WTC11 (cell line): ENCODE results near the gene IDE. TPM values are rescaled to one million over a fixed set of nuclear protein-coding genes. Genes with fewer than 3 reads are reported as not detected.
"Not testable (repeated sequence)": the region's sequence is repeated elsewhere in the genome, so short reads cannot be mapped to it uniquely, and the experiment has no call there.

Experiments
- ATAC-seq: fragments of 200-7000 bp; cut with Tn5 transposase; 2 replicates; pipeline ENCODE4 v1.10.0; 2021; ENCODE audit warnings: mild to moderate bottlenecking, moderate library complexity
- CTCF ChIA-PET: fragments of 300-600 bp; sonication (Branson Sonifier 250); formaldehyde crosslinking; loops from one replicate; lab custom pipeline; 2021; ENCODE audit warnings: antibody characterized with exemption; lab: Charles Lee
- POLR2A ChIA-PET: fragments of 350-600 bp; sonication (Branson Sonifier 250); formaldehyde crosslinking; loops from one replicate; lab custom pipeline; 2021; ENCODE audit warnings: antibody characterized with exemption; lab: Charles Lee
- DNase-seq: peaks from one replicate; pipeline ENCODE4 v3.0.0; 2021; ENCODE audit warnings: low spot score
- H3K27ac Mint-ChIP-seq: 2 replicates; pipeline ENCODE4 v1.8.0; 2021; ENCODE audit warnings: mixed read lengths
- H3K27me3 Mint-ChIP-seq: 2 replicates; pipeline ENCODE4 v1.8.0; 2021; ENCODE audit warnings: low read depth, mild to moderate bottlenecking, moderate library complexity, mixed read lengths
- H3K36me3 Mint-ChIP-seq: 2 replicates; pipeline ENCODE4 v1.8.0; 2021; ENCODE audit warnings: mixed read lengths
- H3K4me1 Mint-ChIP-seq: 2 replicates; pipeline ENCODE4 v1.8.0; 2022; ENCODE audit warnings: mixed read lengths
- H3K4me3 Mint-ChIP-seq: 2 replicates; pipeline ENCODE4 v1.8.0; 2021; ENCODE audit warnings: mild to moderate bottlenecking, moderate library complexity, mixed read lengths
- H3K9me3 Mint-ChIP-seq: 2 replicates; pipeline ENCODE4 v1.8.0; 2021; ENCODE audit warnings: mixed read lengths
- EMX1 ChIP-seq: fragments of 250-450 bp; sonication (Bioruptor Pico); IDR thresholded peaks from 2 replicates; pipeline ENCODE4 v1.8.0; 2021; ENCODE audit warnings: mild to moderate bottlenecking
- ETV6 ChIP-seq: sonication (generic); formaldehyde crosslinking; IDR thresholded peaks from 2 replicates; pipeline ENCODE4 v1.8.1; 2022; ENCODE audit warnings: mild to moderate bottlenecking, missing genetic modification reagents
- HMGA2 ChIP-seq: fragments of 250-450 bp; sonication (Bioruptor Pico); IDR thresholded peaks from 2 replicates; pipeline ENCODE4 v1.4.0; 2021; ENCODE audit warnings: mild to moderate bottlenecking, moderate library complexity
- NFYB ChIP-seq: sonication (generic); formaldehyde crosslinking; conservative IDR thresholded peaks from 2 replicates; pipeline ENCODE4 v1.8.0; 2022; ENCODE audit warnings: low read depth, missing genetic modification reagents
- OVOL2 ChIP-seq: fragments of 250-450 bp; sonication (Bioruptor Pico); IDR thresholded peaks from 2 replicates; pipeline ENCODE4 v1.9.0; 2021; ENCODE audit warnings: mild to moderate bottlenecking, borderline replicate concordance
- PRDM15 ChIP-seq: sonication (generic); formaldehyde crosslinking; IDR thresholded peaks from 2 replicates; pipeline ENCODE4 v1.8.0; 2022; ENCODE audit warnings: missing genetic modification reagents
- PRRX2 ChIP-seq: fragments of 250-450 bp; sonication (Bioruptor Pico); IDR thresholded peaks from 2 replicates; pipeline ENCODE4 v1.8.0; 2021; ENCODE audit warnings: mild to moderate bottlenecking
- TCF7 ChIP-seq: sonication (generic); formaldehyde crosslinking; IDR thresholded peaks from 2 replicates; pipeline ENCODE4 v1.8.0; 2022; ENCODE audit warnings: mild to moderate bottlenecking, low read depth, missing genetic modification reagents, moderate library complexity
- ZNF219 ChIP-seq: sonication (generic); formaldehyde crosslinking; IDR thresholded peaks from 2 replicates; pipeline ENCODE4 v1.8.0; 2023; ENCODE audit warnings: missing genetic modification reagents, mild to moderate bottlenecking, borderline replicate concordance
- ZNF416 ChIP-seq: fragments of 250-450 bp; sonication (Bioruptor Pico); IDR thresholded peaks from 2 replicates; pipeline ENCODE4 v1.9.0; 2021; ENCODE audit warnings: mild to moderate bottlenecking, inconsistent platforms
- total RNA-seq: library from RNA; stranded (reverse); gene quantifications from 3 replicates; pipeline ENCODE4 v1.2.3, GENCODE V29; 2021
- TF ChIP-seq, protein P1 (sequence below): sonication (generic); formaldehyde crosslinking; IDR thresholded peaks from 2 replicates; pipeline ENCODE4 v1.8.1; 2023; ENCODE audit warnings: mild to moderate bottlenecking, missing genetic modification reagents, moderate library complexity
- TF ChIP-seq, protein P2 (sequence below): sonication (generic); formaldehyde crosslinking; IDR thresholded peaks from 2 replicates; pipeline ENCODE4 v1.8.0; 2023; ENCODE audit warnings: missing genetic modification reagents, mild to moderate bottlenecking, borderline replicate concordance
- TF ChIP-seq, protein P3 (sequence below): sonication (generic); formaldehyde crosslinking; IDR thresholded peaks from 2 replicates; pipeline ENCODE4 v1.8.0; 2022; ENCODE audit warnings: mild to moderate bottlenecking, missing genetic modification reagents
- TF ChIP-seq, protein P4 (sequence below): fragments of 250-450 bp; sonication (Bioruptor Pico); IDR thresholded peaks from 2 replicates; pipeline ENCODE4 v2.1.2; 2022; ENCODE audit warnings: mild to moderate bottlenecking, moderate library complexity
- TF ChIP-seq, protein P5 (sequence below): fragments of 250-450 bp; sonication (Bioruptor Pico); IDR thresholded peaks from 2 replicates; pipeline ENCODE4 v1.9.0; 2021; ENCODE audit warnings: mild to moderate bottlenecking

Gene IDE
- total RNA-seq, 1 experiment from 2014 or later, result 50.5 TPM

GRCh38 chr10:92572362-92573090 lies 1.4 kb downstream of the IDE start (continued):
- no peak for TF ChIP-seq HMGA2
- TF ChIP-seq, all 79 proteins: peak for 0

- no peak for TF ChIP-seq ZNF416 (CRISPR knock-in tag)
- TF ChIP-seq, protein P1, sequence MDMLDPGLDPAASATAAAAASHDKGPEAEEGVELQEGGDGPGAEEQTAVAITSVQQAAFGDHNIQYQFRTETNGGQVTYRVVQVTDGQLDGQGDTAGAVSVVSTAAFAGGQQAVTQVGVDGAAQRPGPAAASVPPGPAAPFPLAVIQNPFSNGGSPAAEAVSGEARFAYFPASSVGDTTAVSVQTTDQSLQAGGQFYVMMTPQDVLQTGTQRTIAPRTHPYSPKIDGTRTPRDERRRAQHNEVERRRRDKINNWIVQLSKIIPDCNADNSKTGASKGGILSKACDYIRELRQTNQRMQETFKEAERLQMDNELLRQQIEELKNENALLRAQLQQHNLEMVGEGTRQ (CRISPR knock-in tag), result no peak
- TF ChIP-seq, protein P2, sequence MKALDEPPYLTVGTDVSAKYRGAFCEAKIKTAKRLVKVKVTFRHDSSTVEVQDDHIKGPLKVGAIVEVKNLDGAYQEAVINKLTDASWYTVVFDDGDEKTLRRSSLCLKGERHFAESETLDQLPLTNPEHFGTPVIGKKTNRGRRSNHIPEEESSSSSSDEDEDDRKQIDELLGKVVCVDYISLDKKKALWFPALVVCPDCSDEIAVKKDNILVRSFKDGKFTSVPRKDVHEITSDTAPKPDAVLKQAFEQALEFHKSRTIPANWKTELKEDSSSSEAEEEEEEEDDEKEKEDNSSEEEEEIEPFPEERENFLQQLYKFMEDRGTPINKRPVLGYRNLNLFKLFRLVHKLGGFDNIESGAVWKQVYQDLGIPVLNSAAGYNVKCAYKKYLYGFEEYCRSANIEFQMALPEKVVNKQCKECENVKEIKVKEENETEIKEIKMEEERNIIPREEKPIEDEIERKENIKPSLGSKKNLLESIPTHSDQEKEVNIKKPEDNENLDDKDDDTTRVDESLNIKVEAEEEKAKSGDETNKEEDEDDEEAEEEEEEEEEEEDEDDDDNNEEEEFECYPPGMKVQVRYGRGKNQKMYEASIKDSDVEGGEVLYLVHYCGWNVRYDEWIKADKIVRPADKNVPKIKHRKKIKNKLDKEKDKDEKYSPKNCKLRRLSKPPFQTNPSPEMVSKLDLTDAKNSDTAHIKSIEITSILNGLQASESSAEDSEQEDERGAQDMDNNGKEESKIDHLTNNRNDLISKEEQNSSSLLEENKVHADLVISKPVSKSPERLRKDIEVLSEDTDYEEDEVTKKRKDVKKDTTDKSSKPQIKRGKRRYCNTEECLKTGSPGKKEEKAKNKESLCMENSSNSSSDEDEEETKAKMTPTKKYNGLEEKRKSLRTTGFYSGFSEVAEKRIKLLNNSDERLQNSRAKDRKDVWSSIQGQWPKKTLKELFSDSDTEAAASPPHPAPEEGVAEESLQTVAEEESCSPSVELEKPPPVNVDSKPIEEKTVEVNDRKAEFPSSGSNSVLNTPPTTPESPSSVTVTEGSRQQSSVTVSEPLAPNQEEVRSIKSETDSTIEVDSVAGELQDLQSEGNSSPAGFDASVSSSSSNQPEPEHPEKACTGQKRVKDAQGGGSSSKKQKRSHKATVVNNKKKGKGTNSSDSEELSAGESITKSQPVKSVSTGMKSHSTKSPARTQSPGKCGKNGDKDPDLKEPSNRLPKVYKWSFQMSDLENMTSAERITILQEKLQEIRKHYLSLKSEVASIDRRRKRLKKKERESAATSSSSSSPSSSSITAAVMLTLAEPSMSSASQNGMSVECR (CRISPR knock-in tag), result no peak
- TF ChIP-seq NFYB (CRISPR knock-in tag), result no peak
- Mint-ChIP-seq H3K4me1 (peaks cover 38% of the 10 kb centered on the region), H3K27ac (no peak overlapping the region), H3K27me3 (no peaks in the 10 kb centered on the region), H3K4me3 (peak overlapping the region; percentile 67), H3K9me3 (no peaks in the 10 kb centered on the region), H3K36me3 (peaks cover 6% of the 10 kb centered on the region; the same call in 1 of the 2 replicates)
- DNase-seq, result no peak
- ATAC-seq, result no peak
- CTCF ChIA-PET, result interaction anchor here (0.9 to 1.8 kb wide), 3 partner anchors 17 to 54 kb away, joined by 3 to 6 read pairs (median 4); no protein-coding TSS in a partner anchor
- POLR2A ChIA-PET, result interaction anchor here (3.6 kb wide), 1 partner anchor 20 kb away, joined by 15 read pairs; no protein-coding TSS in a partner anchor
Observed at GRCh38 chr10:92571649-92572048, 2.2 kb downstream of the IDE start.

- Mint-ChIP-seq H3K36me3 (peaks cover 12% of the 10 kb centered on the region), H3K4me1 (peaks cover 29% of the 10 kb centered on the region)
- ATAC-seq, DNase-seq, H3K27me3 Mint-ChIP-seq, H3K4me3 Mint-ChIP-seq, H3K9me3 Mint-ChIP-seq, CTCF ChIA-PET, H3K27ac Mint-ChIP-seq, POLR2A ChIA-PET: not testable (repeated sequence)
Observed at GRCh38 chr10:92569663-92570062, 4.2 kb downstream of the IDE start.

DNA sequence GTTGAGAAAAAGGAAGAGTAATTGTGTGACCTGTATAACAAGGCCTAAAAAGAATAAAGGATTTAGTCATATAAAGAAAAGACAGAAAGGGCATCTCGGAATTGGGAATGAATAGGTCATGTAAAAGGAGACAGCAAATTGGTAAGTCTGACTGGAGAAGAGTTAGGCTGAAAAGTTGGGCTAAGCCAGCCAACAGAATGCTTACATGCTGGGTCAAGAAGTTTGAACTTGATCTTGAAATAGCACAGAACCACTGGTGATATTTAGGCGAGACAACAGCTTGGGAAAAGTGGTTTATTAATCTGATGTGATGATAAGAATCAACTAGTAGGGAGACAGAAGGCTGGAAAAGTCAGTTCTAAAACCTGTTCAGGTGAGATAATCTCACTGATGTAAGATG lies 4.8 kb downstream of the IDE start:
- DNase-seq, result no peak
- ChIA-PET POLR2A (no interaction called here), CTCF (interaction anchor here (1.5 kb wide), 1 partner anchor 52 kb away, joined by 4 read pairs; no protein-coding TSS in a partner anchor)
- no peak overlapping the region for H3K4me3 Mint-ChIP-seq
- H3K27ac Mint-ChIP-seq, result peak overlapping the region; percentile 75
- no peak for ATAC-seq
- H3K27me3 Mint-ChIP-seq, result no peaks in the 10 kb centered on the region
- H3K36me3 Mint-ChIP-seq, result peaks cover 13% of the 10 kb centered on the region
- peaks cover 26% of the 10 kb centered on the region for H3K4me1 Mint-ChIP-seq
- H3K9me3 Mint-ChIP-seq, result peaks cover 3% of the 10 kb centered on the region; the same call in 1 of the 2 replicates
- TF ChIP-seq ZNF219 (no peak), PRDM15 (CRISPR knock-in tag) (no peak), NFYB (CRISPR knock-in tag) (no peak), PRRX2 (no peak), TCF7 (no peak), OVOL2 (CRISPR knock-in tag) (no peak), EMX1 (CRISPR knock-in tag) (no peak), ETV6 (CRISPR knock-in tag) (no peak)
- TF ChIP-seq, protein P3, sequence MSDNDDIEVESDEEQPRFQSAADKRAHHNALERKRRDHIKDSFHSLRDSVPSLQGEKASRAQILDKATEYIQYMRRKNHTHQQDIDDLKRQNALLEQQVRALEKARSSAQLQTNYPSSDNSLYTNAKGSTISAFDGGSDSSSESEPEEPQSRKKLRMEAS (CRISPR knock-in tag), result no peak
- TF ChIP-seq, protein P4, sequence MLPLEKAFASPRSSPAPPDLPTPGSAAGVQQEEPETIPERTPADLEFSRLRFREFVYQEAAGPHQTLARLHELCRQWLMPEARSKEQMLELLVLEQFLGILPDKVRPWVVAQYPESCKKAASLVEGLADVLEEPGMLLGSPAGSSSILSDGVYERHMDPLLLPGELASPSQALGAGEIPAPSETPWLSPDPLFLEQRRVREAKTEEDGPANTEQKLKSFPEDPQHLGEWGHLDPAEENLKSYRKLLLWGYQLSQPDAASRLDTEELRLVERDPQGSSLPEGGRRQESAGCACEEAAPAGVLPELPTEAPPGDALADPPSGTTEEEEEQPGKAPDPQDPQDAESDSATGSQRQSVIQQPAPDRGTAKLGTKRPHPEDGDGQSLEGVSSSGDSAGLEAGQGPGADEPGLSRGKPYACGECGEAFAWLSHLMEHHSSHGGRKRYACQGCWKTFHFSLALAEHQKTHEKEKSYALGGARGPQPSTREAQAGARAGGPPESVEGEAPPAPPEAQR, result no peak
- TF ChIP-seq, protein P5, sequence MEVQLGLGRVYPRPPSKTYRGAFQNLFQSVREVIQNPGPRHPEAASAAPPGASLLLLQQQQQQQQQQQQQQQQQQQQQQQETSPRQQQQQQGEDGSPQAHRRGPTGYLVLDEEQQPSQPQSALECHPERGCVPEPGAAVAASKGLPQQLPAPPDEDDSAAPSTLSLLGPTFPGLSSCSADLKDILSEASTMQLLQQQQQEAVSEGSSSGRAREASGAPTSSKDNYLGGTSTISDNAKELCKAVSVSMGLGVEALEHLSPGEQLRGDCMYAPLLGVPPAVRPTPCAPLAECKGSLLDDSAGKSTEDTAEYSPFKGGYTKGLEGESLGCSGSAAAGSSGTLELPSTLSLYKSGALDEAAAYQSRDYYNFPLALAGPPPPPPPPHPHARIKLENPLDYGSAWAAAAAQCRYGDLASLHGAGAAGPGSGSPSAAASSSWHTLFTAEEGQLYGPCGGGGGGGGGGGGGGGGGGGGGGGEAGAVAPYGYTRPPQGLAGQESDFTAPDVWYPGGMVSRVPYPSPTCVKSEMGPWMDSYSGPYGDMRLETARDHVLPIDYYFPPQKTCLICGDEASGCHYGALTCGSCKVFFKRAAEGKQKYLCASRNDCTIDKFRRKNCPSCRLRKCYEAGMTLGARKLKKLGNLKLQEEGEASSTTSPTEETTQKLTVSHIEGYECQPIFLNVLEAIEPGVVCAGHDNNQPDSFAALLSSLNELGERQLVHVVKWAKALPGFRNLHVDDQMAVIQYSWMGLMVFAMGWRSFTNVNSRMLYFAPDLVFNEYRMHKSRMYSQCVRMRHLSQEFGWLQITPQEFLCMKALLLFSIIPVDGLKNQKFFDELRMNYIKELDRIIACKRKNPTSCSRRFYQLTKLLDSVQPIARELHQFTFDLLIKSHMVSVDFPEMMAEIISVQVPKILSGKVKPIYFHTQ (CRISPR knock-in tag), result no peak
